Chondrocyte (in vitro differentiated cells): ENCODE results near the gene LMX1A. TPM values are rescaled to one million over a fixed set of nuclear protein-coding genes. Genes with fewer than 3 reads are reported as not detected.
A peak's percentile ranks its signal among the peaks of the same experiment; 100 is the strongest.

Experiments used
- DNase-seq: peaks from one replicate; pipeline ENCODE4 v3.0.0; 2021; ENCODE audit warnings: mixed read lengths, low spot score
- H3K27ac Mint-ChIP-seq: one replicate; pipeline ENCODE4 v1.8.0; 2021; ENCODE audit warnings: mild to moderate bottlenecking, moderate library complexity, mixed read lengths; ENCODE audit not compliant: unreplicated experiment
- H3K27me3 Mint-ChIP-seq: 2 replicates; pipeline ENCODE4 v1.8.0; 2021; ENCODE audit warnings: low read depth, mixed read lengths
- H3K36me3 Mint-ChIP-seq: 2 replicates; pipeline ENCODE4 v1.8.0; 2021; ENCODE audit warnings: low read depth, mixed read lengths
- H3K4me1 Mint-ChIP-seq: 2 replicates; pipeline ENCODE4 v1.8.0; 2021; ENCODE audit warnings: low read depth, mild to moderate bottlenecking, mixed read lengths
- H3K4me3 Mint-ChIP-seq: one replicate; pipeline ENCODE4 v1.8.0; 2021; ENCODE audit warnings: mild to moderate bottlenecking, moderate library complexity, mixed read lengths; ENCODE audit not compliant: unreplicated experiment
- H3K9me3 Mint-ChIP-seq: 2 replicates; pipeline ENCODE4 v1.8.0; 2021; ENCODE audit warnings: low read depth, mixed read lengths
- total RNA-seq: library from RNA; stranded (reverse); gene quantifications from 3 replicates; pipeline ENCODE4 v1.2.1, GENCODE V29; 2021
- TF ChIP-seq, protein P1 (sequence below): fragments of 200-600 bp; sonication (generic); IDR thresholded peaks from 2 replicates; pipeline ENCODE4 v1.5.0; 2021; ENCODE audit warnings: antibody characterized with exemption, mild to moderate bottlenecking, moderate library complexity

The LMX1A gene
- total RNA-seq, 1 donor from 2014 or later: not detected

DNA sequence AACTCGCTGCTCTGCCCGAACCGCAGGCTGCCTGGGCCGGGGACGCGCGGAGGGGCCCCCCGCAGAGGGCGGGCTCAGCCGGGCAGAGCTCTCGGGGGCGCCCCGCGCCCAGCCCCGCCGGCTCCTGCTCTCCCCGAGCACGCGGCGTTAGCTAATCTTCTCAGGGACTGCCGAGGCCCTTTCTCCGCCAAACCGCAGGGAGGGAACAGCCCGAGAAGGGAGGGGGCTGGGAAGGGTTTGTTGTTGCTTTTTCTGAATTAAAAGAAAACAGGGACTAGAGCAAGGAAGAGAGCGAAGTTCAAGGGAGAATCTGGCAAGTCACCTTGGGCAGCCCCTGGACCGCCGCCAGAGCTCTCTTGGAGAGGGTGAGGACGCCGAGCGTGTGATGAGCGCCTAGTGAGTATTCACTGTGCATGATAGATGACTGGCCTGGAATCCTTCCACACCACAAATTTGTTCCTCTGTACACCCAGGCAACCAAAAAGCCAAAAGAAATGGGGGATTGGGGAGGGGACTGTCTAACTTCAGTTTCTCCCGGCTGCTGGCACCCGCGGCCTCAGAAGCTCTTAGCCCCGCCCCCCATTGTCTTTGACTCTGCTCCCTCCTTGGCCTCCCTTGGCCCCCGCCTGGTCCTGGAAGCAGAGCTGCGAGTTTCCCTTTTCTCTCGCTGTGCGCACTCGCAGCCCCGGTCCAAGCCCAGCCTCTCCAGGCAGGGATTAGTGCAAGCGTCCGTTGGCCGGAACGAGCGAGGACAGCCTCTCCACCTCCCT is 19.7 kb upstream of the LMX1A start:
- peaks cover 20% of the 10 kb centered on the region for H3K4me1 Mint-ChIP-seq
- DNase-seq: no peak
- TF ChIP-seq, protein P1, sequence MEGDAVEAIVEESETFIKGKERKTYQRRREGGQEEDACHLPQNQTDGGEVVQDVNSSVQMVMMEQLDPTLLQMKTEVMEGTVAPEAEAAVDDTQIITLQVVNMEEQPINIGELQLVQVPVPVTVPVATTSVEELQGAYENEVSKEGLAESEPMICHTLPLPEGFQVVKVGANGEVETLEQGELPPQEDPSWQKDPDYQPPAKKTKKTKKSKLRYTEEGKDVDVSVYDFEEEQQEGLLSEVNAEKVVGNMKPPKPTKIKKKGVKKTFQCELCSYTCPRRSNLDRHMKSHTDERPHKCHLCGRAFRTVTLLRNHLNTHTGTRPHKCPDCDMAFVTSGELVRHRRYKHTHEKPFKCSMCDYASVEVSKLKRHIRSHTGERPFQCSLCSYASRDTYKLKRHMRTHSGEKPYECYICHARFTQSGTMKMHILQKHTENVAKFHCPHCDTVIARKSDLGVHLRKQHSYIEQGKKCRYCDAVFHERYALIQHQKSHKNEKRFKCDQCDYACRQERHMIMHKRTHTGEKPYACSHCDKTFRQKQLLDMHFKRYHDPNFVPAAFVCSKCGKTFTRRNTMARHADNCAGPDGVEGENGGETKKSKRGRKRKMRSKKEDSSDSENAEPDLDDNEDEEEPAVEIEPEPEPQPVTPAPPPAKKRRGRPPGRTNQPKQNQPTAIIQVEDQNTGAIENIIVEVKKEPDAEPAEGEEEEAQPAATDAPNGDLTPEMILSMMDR: no peak
- H3K27ac Mint-ChIP-seq: no peak overlapping the region
- no peaks in the 10 kb centered on the region for H3K9me3 Mint-ChIP-seq
- H3K27me3 Mint-ChIP-seq: peaks cover 76% of the 10 kb centered on the region
- peak overlapping the region; percentile 61 for H3K4me3 Mint-ChIP-seq
- no peaks in the 10 kb centered on the region for H3K36me3 Mint-ChIP-seq

DNA sequence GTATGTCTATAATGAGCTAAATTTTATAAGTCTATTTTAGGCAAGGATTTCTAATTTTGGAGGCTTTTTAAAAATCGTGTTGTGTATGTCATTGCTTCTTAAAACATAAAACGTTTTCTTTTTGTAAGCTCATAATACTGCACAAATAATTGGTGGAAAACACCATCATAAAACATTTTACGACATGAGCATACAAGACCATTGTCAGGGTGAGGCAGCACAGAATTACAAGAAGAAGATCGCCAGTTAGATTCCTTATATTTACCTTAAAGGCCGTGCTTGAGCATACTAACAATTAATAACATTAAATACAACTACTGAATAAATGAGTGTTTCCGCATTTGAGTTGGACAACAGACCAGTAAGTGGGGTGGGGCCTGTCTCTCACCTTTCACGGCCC is 19.1 kb upstream of the LMX1A start:
- Mint-ChIP-seq H3K9me3 (no peaks in the 10 kb centered on the region), H3K36me3 (no peaks in the 10 kb centered on the region), H3K27ac (no peak overlapping the region), H3K27me3 (peaks cover 76% of the 10 kb centered on the region), H3K4me3 (no peak overlapping the region), H3K4me1 (peaks cover 20% of the 10 kb centered on the region)
- DNase-seq: no peak
- TF ChIP-seq, protein P1: no peak

DNA sequence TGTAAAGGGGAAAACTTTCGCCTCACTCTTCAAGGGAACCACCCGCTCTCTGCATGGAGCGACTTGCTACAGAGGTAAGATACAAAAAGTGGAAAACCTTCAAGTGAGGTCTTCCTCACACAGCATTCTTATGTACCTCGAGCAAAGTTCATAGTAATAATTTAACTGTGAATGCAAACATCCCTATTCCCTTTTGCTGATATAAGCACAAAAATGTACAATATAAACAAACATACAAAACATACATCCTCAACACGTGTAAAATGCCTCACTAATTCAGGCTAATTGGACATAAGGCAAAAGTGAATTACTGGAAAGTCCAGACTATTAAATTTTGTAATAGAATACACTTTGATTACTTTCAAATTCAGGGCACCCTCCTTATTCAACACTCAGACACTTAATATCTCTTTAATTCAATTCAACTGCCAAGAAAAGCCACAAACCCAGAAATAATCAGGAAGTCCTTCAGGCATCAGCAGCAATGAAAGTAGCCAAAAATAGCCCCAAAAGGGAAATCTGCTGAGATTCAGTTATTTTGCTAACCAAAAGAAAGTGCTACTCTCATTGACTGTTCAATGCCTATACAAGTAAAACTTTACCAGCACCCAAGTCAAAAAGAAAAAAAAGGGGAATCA is 15.2 kb upstream of the LMX1A start:
- TF ChIP-seq, protein P1: no peak
- Mint-ChIP-seq H3K36me3 (no peaks in the 10 kb centered on the region), H3K9me3 (no peaks in the 10 kb centered on the region), H3K27me3 (peaks cover 82% of the 10 kb centered on the region), H3K27ac (no peak overlapping the region), H3K4me3 (no peak overlapping the region), H3K4me1 (peaks cover 15% of the 10 kb centered on the region)
- DNase-seq: no peak

DNA sequence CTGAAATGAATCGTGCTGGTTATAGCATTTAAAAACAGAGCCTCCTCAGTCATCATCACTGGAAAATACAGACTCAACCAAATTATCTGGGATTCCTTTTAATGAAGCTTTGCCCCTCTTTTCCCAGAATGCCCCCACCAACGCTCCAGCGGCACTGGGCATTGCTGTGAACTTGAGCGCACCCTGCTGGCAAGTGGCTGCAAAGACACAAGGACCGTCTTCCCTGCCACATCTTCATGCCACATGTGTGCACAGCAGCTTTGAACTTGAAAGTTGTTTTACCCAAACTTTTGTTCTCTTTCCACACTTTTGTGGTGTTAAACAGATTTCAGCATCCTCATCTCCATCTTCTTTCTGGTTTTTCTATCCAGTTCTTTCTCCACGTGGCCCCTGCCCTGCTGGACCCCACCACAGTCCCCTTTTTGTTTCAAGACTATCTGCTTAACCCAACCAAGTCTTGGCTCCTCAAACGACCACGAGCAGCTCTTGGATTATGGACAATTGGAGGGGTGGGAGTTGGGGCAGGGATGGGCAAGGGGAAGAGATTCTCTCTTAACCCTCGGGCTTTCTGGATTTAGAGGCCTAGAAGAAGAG is 12.8 kb upstream of the LMX1A start:
- DNase-seq: no peak
- H3K36me3 Mint-ChIP-seq: no peaks in the 10 kb centered on the region
- peaks cover 4% of the 10 kb centered on the region for H3K4me1 Mint-ChIP-seq
- H3K27ac Mint-ChIP-seq: no peak overlapping the region
- peaks cover 76% of the 10 kb centered on the region for H3K27me3 Mint-ChIP-seq
- no peak overlapping the region for H3K4me3 Mint-ChIP-seq
- TF ChIP-seq, protein P1: peak; percentile 84
- H3K9me3 Mint-ChIP-seq: no peaks in the 10 kb centered on the region

DNA sequence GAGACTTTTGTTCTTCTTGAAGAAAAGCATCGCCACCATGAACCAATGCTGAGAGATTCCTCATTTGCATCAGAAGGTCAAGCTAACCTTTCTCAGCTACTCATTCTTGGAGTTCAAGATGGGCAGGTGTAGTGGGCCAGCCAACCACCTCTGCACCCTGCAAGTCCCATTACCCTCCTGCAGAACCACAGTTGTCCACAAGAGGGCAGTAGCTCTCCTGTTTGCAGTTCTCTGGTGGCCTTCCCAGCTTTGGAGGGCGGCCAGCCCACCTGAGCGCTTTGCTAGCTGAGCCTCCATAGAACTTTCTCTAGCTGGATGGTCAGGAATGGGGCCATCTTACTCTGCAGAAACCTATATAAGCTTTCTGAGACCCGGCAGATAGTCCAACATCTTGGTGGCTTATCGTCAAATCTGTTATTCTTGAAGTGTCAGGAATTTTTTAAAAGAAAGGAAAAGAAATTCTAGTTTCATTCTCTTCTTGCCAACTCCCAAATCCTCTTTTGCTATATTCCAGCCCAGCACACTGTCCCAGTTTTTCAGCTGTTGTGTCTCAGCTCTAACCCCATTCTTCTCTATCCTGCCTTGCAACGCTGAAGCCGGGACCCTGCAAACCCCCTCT is 11.0 kb upstream of the LMX1A start:
- Mint-ChIP-seq H3K36me3 (no peaks in the 10 kb centered on the region), H3K4me1 (peaks cover 4% of the 10 kb centered on the region), H3K27me3 (peaks cover 67% of the 10 kb centered on the region), H3K27ac (no peak overlapping the region), H3K9me3 (no peaks in the 10 kb centered on the region), H3K4me3 (no peak overlapping the region)
- TF ChIP-seq, protein P1: peak; percentile 88
- DNase-seq: no peak
